ENCODE measurements around the gene GTF2H1. TPM values are rescaled to one million over a fixed set of nuclear protein-coding genes. Genes with fewer than 3 reads are reported as not detected.

The GTF2H1 gene
- total and polyA plus RNA-seq, 9 of the 15 experiments (the other 6 are each of a cell fraction or from before 2014, with no cell fraction given): 56.9 to 126 (median 92.1) TPM

DNA sequence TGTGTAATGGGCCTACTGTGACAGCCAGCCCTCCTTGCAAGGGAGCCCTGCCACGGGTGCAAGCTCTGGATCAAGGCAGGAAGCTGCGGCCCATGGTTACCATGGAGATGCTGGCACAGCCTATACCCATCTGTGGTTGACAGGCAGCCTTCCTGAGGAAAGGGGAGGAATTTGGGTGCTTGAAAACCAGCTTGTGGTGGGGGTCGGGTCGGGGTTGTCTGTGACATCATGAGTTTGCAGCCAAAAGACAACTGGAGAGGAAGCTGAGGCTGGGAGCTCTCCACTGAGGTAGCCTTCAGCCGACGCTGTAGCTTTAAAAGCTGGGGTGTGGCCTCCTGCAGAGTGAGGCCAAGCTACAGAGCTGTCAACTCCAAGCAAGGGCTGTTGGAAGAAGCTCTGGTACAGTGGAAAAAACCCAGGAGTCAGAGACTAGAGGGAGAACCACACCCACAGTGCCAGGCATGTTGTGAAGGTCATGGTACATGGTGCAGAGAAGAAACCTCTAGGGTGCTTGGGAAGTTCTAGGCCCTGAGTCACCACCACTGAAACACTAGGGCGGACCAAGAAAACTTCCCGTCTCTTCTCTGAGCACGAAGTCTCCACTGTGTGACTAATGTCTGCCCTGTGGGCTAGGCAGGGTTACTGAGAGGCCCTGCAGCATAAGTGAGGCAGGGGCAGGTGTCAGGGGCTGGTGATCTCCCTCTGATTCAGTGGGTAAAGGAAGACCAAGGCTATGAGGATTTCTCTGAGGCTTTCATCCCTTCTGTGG, 61.2 kb downstream of the GTF2H1 start (continued):
- TF ChIP-seq ZNF707 (CRISPR knock-in tag; conservative IDR thresholded peaks at IDR 0.05): no peak
- TF ChIP-seq, protein P1, sequence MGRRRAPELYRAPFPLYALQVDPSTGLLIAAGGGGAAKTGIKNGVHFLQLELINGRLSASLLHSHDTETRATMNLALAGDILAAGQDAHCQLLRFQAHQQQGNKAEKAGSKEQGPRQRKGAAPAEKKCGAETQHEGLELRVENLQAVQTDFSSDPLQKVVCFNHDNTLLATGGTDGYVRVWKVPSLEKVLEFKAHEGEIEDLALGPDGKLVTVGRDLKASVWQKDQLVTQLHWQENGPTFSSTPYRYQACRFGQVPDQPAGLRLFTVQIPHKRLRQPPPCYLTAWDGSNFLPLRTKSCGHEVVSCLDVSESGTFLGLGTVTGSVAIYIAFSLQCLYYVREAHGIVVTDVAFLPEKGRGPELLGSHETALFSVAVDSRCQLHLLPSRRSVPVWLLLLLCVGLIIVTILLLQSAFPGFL (CRISPR knock-in tag; IDR thresholded peaks at IDR 0.05): no peak
- TF ChIP-seq NFATC3 (IDR thresholded peaks at IDR 0.05): no peak
- TF ChIP-seq, protein P2, sequence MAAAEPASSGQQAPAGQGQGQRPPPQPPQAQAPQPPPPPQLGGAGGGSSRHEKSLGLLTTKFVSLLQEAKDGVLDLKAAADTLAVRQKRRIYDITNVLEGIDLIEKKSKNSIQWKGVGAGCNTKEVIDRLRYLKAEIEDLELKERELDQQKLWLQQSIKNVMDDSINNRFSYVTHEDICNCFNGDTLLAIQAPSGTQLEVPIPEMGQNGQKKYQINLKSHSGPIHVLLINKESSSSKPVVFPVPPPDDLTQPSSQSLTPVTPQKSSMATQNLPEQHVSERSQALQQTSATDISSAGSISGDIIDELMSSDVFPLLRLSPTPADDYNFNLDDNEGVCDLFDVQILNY (CRISPR knock-in tag; IDR thresholded peaks at IDR 0.05): no peak
- TF ChIP-seq MTA2 (IDR thresholded peaks at IDR 0.05; ENCODE audit: low read depth): no peak
- no peak for TF ChIP-seq ZNF134 (CRISPR knock-in tag; conservative IDR thresholded peaks at IDR 0.05)
- no peak for TF ChIP-seq PRPF4 (IDR thresholded peaks at IDR 0.05; ENCODE audit: insufficient read depth, low read depth, low read length, poor library complexity, severe bottlenecking)
- TF ChIP-seq ZNF184 (CRISPR knock-in tag; IDR thresholded peaks at IDR 0.05): no peak
- TF ChIP-seq SAP30 (IDR thresholded peaks at IDR 0.05; ENCODE audit: borderline replicate concordance, insufficient read depth, low read depth, low read length, poor library complexity, severe bottlenecking): no peak
- TF ChIP-seq, protein P3, sequence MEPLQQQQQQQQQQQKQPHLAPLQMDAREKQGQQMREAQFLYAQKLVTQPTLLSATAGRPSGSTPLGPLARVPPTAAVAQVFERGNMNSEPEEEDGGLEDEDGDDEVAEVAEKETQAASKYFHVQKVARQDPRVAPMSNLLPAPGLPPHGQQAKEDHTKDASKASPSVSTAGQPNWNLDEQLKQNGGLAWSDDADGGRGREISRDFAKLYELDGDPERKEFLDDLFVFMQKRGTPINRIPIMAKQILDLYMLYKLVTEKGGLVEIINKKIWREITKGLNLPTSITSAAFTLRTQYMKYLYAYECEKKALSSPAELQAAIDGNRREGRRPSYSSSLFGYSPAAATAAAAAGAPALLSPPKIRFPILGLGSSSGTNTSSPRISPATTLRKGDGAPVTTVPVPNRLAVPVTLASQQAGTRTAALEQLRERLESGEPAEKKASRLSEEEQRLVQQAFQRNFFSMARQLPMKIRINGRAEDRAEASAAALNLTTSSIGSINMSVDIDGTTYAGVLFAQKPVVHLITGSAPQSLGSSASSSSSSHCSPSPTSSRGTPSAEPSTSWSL (CRISPR knock-in tag; IDR thresholded peaks at IDR 0.05; ENCODE audit: borderline replicate concordance): no peak
- TF ChIP-seq TCF3 (CRISPR knock-in tag; IDR thresholded peaks at IDR 0.05): no peak
- TF ChIP-seq XRCC3 (IDR thresholded peaks at IDR 0.05): no peak
- no peak for TF ChIP-seq NKRF (IDR thresholded peaks at IDR 0.05; ENCODE audit: borderline replicate concordance)
- no peak for TF ChIP-seq SREBF1 (IDR thresholded peaks at IDR 0.05; ENCODE audit: borderline replicate concordance, low read depth, low read length)
- no peak for TF ChIP-seq MCM7 (IDR thresholded peaks at IDR 0.05)
- no peak for TF ChIP-seq MAFG (tag; conservative IDR thresholded peaks at IDR 0.05)
- no peak for TF ChIP-seq ZNF224 (CRISPR knock-in tag; IDR thresholded peaks at IDR 0.05)
- TF ChIP-seq CLOCK (CRISPR knock-in tag; IDR thresholded peaks at IDR 0.05; ENCODE audit: borderline replicate concordance): no peak
- TF ChIP-seq STAT5A (IDR thresholded peaks at IDR 0.05; ENCODE audit: borderline replicate concordance, low read length): no peak

Data from K562 (cell line).